ENCODE measurements around the gene UVSSA.
"Not testable (repeated sequence)": the region's sequence is repeated elsewhere in the genome, so short reads cannot be mapped to it uniquely, and the experiment has no call there.

Gene UVSSA

DNA sequence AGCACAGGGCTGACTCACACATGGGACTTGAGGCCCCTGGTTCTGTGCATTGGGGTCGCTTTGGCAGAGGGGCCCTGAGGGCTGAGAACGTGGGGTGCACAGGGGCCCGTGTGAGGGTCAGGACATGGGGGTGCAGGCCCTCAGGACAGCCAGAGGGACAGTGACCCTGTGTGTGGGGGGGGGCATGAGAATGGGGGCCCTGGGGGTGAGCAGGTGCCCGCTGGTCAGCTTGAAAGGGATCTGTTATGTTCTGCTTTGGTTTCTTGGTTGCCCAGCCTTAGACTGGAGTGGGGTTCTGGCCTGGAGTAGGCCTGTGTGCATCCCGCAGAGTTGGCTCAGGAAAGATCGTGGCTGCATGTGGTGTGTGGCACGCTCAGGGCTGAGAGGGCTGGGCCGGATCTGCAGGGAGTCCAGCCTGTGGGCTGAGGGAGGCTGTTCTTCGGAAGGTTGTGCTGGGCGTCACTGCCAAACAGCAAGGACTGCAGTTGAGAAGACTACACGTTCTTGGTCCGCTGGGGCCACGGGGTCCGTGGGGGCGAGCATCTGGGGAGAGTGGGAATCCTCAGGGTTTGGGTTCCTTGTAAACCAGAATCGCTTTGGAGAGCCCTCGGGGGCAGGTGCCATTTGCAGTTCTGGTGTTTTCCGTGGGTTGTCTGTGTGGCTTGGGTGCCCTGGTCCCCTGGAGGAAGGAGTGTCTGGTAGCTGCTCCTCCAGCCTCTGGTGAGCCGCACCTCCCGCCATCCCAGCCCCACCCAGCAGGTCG lies 15.2 kb upstream of the UVSSA start:
- DNase-seq, result no peak

DNA sequence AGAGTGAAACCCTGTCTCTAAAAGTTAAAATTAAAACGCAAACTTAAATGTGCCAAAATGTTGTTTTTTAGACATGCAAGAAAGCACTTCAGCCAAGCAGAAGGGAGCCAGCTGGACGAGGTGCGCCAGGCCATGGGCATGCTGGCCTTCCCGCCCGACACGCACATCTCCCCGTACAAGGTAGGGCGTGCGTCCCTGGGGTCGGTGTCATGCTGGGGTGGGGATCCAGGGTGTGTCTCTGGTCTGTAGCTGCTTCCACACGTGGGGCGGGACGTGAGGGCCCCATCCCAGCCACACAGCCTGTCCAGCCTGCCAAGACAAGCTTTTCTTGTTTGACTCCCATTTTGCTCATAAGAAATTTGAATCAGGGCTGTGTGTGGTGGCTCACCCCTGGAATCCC lies 14.3 kb upstream of the UVSSA start:
- no peak for DNase-seq

DNA sequence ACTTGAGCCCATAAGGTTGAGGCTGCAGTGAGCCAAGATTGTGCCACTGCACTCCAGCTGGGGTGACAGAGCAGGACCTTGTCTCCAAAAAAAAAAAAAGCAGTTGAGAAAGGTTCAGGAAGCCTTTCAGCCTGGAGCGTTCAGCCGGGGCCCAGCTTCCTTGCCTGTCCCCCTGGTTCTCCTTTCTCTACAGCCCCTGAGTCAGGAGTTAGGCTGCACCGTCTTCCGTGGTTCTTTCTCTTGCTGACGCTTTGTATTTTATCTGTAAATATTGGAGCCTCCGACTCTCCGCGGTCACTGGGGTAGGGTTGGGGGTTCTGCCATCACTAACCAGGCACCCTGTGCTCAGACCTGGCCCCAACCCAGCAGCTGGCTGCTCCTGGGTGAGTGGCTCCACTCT lies 13.8 kb upstream of the UVSSA start:
- DNase-seq, result no peak

DNA sequence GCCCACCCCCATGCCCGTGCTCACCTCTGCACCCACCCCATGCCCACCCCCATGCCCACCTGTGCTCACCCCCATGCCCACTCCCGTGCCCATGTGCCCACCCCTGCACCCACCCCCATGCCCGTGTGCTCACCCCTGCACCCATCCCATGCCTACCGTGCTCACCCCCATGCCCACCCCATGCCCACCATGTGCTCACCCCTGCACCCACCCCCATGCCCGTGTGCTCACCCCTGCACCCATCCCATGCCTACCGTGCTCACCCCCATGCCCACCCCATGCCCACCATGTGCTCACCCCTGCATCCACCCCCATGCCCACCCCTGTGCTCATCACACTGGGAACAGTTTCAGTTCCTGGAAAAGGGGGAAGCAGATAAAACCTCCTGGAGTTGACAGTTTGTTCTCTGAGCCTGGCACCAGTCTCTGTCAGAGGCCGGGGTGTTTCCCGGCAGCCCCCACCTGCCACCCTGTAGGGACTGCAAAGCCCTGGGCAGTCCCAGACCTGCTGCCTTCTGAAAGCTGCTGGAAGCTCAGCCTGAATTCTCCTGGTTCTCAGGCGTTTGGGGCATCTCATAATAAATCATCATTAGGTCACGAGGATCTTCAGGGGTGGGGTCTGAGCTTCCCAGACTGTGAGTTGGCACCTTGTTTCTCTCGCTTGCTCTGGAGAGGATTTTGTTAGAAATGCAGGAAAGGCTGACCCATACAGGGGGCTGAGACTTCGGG lies 13.0 kb upstream of the UVSSA start:
- DNase-seq, result not testable (repeated sequence)

DNA sequence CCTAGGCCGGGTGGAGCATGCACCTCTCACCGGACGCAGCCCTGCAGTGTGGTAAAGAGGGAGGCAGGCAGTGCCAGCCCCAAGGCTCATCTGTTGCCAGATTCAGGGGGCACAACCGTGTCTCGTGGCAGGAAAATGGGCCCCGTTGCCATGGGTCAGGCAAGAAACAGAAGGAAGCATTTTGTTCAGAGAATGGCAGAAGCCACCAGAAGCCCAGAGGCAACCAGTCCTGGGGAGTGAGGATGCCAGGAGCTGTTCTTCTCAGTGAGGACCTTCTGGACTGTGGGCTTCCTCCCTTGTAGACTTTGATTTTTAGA lies 12.5 kb upstream of the UVSSA start:
- DNase-seq, result no peak

DNA sequence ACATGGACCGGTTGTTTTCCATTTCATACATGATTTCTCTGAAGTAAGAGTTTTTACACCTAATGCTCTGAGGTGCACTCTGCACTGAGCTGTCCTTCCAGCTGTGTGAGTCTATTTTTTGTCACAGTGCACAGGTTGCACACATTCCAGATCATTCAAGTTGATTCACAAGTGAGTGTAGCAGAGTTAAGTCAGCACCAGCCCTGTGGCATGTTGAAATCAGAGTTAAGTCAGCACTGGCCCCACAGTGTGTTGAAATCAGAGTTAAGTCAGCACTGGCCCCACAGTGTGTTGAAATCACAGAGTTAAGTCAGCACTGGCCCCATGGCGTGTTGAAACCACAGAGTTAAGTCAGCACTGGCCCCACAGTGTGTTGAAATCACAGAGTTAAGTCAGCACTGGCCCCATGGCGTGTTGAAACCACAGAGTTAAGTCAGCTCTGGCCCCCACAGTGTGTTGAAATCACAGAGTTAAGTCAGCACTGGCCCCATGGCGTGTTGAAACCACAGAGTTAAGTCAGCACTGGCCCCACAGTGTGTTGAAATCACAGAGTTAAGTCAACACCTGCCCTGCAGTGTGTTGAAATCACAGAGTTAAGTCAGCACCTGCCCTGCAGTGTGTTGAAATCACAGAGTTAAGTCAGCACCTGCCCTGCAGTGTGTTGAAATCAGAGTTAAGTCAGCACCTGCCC lies 11.7 kb upstream of the UVSSA start:
- peak; percentile 48 for DNase-seq

DNA sequence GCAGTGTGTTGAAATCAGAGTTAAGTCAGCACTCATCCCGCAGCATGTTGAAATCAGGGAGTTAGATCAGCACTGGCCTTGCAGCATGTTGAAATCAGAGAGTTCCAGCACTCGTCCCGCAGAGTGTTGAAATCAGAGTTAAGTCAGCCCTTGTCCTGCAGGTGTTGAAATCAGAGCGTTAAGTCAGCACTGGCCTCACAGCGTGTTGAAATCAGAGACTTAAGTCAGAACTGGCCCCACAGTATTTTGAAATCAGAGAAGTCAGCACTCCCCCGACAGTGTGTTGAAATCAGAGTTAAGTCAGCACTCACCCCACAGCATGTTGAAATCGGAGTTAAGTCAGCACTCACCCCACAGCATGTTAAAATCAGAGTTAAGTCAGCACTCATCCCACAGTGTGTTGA lies 10.9 kb upstream of the UVSSA start:
- DNase-seq, result no peak

DNA sequence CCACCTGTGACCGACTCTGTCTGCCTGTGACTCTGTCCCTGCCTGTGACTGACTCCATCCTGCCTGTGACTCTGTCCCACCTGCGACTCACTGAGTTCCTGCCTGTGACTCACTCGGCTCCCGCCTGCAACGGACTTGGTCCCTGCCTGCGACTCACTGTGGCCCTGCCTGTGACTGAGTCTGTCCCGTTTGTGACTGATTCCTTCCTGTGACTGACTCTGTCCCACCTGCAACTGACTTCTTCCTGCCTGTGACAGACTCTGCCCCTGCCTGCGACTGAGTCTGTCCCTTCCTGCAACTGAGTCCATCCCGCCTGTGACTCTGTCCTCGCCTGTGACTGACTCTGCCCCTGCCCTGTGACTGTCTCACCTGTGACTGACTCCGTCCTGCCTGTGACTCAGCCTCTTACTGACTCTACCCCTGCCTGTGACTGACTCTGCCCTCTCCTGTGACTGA lies 9.6 kb upstream of the UVSSA start:
- DNase-seq, result peak; percentile 72

DNA sequence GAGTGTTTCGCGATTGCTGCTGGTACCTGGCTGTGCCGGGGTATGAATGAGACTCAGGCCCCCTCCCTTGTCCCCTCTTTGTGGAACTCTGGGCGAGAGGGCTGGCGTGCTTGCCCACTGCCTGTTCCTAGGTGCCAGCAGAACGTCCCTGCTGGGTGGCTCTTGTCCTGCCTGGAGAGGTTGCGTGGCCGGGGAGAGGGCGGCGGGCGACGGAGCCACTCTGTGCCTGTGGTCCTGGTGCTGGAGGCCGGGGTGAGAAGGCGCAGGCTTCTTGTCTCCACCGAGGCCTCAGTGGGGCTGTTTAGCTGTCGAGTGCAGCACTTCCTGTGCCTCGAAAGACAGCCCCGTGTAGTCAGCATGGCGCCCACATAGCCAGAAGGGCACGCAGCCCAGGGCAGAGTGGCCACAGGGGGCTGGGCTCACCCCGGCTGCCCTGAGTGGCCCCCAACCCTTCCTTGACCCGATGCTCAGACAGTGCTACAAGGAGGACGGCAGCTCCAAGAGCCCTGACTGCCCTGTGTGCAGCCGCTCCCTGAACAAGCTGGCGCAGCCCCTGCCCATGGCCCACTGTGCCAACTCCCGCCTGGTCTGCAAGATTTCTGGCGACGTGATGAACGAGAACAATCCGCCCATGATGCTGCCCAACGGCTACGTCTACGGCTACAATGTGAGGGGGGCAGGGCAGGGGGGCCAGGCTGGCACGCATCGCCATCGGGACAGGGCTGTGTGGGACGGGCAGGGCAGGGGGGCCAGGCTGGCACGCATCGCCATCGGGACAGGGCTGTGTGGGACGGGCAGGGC lies 8.9 kb upstream of the UVSSA start:
- DNase-seq, result no peak

DNA sequence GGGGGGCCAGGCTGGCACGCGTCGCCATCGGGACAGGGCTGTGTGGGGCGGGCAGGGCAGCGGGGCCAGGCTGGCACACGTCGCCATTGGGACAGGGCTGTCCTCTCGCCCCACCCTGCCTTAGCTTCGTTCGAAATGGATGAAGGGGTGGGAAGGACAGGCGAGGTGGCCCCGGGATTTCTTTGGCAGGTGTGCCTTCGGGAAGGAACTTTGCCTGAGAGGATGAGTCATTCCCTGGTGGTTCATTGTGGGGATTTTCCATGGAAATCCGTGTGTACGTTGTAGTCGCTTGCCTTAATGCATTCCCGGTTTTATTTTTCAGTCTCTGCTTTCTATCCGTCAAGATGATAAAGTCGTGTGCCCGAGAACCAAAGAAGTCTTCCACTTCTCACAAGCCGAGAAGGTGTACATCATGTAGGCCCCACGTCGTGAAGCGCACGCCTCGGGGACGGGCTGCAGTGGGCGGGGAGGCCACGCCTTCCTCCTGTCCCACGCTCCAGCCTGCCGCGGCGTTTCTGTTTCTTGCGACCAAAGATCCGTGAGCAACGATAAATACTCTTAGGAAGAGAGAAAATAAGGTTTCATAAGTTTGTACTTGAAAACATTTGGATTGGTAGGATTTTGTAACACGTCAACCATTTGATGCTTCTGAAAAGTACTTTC lies 8.1 kb upstream of the UVSSA start:
- no peak for DNase-seq

DNA sequence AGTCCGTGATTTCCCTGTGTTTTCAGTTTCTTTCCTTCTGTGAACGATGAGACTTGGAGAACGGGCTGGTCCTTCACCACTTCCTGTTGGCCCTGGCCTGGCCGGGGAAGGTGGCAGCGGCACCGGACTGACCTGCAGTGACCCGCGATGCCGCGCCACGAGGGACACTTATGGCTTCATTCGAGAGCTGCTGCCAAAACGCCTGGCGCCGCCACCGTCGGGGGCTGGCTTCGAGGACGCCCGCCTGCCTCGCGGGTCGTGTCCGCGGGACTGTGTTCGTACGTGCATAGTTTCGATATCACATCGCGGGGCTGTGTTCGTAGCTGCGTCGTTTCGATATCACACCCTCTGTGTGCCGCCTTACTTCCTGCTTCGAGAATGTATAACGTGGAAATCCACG lies 7.5 kb upstream of the UVSSA start:
- no peak for DNase-seq

DNA sequence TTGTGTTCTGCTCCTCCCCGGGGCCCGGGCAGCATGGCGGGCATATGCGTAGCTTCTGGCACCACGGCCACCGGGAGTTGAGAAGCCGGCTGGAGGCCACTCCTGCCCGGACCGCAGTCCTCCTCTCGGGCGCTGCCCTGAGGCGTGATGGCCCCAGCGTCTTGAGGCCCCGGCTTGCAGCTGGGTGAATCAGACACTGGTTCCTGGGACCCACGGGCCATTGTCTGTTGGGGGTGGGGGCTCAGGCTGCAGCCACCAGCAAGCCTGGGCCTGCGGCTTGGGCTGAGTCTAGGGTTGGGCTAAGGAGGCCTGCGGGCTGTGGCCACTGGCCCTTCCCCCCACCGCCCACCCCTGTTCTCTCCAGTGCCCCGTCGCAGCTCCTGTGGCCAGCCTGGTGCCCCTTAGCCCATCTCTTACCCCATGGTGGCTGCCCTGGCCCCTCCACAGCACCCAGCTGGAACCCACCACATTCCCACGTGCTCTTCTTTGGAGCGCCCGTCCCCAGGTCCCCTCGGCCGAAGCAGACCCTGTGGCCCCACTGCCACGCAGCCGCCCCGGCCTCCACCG lies 6.7 kb upstream of the UVSSA start:
- DNase-seq, result no peak

DNA sequence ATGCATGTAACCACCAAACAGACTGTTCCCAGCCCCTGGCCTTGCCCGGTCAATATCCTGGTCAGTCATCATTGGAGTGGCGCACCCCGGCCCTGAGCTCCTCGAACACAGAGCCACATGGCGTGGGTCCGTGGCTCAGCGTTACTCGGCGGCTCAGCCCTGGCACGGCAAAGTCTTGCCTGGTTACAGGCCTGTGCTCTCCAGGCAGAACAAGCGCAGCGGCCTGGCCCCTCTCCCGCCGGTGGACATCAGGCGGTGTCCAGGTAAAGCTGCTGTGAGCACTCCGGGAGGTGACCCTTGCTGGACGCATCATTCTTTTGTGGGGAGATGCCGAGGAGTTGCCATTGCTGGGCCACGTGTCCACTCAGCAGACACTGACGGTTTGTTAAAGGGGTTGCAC lies 6.1 kb upstream of the UVSSA start:
- no peak for DNase-seq

DNA sequence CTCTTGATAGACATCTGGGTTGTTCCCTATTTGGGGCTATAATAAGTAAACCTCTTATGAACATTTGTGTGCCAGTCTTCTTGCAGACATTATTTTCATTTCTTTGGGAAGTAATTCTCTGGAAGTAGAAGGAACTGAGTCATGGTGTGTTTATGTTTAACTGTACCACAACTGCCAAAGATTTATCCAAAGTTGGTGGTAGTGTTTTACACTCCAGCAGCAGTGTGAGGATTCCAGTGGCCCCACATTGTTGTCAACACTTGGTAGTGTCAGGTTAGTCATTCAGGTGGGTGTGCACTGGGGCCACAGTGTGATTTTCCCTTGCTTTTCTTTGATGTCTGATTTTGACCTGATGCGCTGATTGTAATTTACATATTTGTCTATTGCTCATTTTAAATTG lies 5.0 kb upstream of the UVSSA start:
- DNase-seq, result no peak

DNA sequence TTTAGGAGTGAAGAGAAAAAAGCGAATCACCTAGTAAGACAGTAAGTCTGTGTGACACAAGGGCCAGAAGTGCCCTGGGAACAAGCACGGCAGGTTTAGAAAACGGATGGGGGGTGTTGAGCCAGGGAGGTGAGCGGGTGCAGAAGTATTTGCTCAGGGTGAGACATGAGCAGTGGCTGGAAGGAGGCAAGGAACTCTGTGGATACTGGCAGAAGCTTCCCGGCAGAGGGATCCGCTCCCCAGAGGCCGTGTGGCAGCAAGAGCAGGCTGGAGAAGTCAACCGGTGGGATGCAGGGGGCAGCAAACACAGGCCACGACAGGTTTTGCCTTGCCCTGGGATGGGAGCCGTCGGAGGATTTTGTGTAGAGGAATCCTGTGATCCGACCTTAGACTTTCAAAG lies 2.3 kb upstream of the UVSSA start:
- no peak for DNase-seq

DNA sequence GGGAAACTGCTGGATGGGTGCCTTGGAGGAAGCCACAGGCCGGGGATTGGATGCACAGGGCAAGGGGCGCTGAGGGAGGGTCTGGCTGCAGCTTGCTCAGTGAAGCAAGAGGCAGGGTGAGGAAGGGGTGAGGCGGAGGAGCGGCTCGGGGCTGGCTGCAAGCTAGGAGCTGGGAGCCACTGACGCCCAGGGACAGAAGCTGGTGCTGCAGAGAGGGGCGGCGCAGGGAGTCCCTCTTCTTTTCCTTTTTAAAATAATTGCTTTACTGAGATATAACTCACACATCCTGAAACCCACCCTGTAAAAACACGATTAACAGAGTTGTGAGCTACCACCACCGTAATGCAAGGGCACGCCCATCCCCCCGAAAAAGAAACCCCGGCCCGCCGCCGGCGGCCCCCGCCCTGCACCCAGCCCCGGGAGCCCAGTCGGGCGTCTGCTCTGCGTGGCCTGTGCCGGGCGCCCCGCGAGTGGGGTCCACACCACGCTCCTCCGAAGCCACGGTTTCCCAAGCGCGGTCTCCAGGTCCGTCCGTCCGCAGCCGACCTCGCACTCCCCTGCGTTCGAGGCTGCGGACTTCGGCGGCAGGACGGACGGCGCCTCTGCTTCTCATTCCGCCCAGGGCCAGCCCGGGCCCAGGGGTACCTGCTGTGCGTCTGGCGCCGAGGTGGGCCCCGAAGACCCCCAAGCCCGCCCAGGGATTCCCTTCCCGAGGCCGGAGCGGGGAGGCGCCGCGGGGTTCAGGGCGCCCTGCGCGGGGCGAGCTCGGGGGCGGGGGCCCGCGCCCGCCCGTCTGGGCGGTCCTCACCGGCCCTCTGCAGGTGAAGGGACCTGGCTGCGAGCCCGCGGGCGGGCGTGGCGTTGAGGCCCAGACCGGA lies 866 bp upstream of the UVSSA start:
- DNase-seq, result peak; percentile 51

DNA sequence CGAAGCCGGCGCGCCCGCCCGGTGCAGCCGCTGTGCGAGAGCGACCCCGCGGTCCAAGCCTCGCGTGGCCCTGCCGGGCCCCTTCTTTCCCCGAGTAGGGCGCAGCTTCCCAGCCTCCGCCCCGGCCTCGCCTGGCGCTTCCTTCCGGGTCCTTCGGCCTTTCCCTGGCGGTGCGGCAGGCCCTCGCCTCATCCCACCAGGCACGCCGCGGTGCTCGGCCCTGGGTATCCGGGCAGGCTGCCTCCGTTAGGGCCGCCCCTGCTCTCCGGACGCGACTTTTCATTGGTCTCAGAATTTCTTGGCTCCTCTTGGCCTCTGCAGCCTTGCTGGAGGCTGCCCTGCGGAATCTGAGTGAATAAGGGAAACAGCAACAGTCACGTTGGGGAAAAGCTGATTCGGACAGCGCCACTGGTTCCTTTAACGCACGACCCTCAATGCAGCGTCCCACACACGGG lies 429 bp downstream of the UVSSA start:
- DNase-seq, result peak; percentile 70

DNA sequence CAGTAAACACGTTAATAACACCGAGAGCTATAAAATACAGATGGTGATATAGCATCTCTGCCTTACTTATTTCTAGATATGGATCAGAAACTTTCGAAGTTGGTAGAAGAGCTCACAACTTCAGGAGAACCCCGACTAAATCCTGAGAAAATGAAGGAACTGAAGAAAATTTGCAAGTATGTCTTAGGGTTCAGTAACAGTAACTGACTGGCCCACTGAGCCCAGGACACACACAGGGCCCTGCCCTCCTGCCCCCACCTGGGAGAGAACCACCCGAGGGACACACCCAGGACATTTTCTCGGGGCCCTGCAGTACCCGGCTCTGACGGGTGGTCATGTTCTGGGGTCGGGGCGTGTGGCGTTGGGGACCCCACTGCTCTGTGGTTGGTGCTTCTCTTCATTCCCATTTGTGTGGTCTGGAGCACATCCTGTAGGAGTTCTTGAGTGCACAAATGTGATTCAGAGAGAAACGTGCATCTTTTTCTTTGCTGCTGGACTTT lies 1.1 kb downstream of the UVSSA start:
- DNase-seq, result no peak

DNA sequence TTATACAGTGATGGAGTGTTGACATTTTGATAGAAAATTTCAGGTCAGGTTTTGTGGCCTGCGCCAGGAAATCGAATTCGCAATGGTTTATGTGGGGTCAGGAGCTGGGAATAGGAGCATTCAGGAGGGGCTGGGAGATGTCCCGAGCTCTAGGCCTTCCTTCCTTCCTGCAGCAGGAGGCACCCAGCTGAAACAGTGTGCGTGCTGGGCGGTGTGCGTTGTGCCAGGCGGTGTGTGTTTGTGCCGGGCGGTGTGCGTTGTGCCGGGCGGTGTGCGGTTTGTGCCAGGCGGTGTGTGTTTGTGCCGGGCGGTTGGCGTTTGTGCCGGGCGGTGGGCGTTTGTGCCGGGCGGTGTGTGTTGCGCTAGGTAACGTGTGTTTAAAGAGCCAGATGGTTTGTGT lies 1.7 kb downstream of the UVSSA start:
- no peak for DNase-seq

DNA sequence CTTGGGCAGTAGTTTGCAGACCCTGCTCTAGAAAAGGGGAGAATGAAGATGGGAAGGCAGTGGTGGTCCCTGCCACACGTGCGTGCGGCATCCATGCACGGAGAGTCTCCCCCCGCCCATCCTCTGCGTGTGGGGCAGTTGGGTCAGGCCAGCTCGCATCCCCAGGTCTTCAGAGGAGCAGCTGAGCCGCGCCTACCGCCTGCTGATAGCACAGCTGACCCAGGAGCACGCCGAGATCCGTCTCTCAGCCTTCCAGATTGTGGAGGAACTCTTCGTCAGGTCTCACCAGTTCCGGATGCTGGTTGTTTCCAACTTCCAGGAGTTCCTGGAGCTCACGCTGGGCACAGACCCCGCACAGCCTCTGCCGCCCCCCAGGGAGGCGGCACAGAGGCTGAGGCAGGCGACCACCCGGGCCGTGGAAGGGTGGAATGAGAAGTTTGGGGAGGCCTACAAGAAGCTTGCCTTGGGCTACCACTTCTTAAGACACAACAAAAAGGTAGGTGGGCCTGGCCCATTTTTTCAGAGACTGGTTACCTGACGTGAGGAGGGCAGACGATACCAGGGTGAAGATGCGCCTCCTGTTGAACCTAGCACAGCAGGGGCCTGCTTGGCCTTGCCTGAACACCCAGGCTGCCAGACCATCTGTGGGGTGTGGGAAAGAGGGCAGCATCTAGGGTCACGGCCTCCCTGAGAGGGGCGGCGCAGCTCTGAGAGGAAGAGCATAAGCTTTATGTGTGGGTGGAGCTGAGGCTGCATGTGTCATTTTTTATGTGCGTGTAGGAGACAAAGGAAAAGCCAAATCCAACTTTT lies 2.6 kb downstream of the UVSSA start:
- no peak for DNase-seq

All from activated CD4-positive, alpha-beta T cell treated with anti-CD3 and anti-CD28 coated beads, Interleukin-2, Interleukin-6, amounts not matched to agents 100 ng/mL and 50 ng/mL, durations not matched to agents 16 hours and 8 hours (primary cell).